Body of pancreas (tissue), 4 donors: ENCODE results near the gene OR2V1. TPM values are rescaled to one million over a fixed set of nuclear protein-coding genes. Genes with fewer than 3 reads are reported as not detected.
A peak's percentile ranks its signal among the peaks of the same experiment; 100 is the strongest.
"Not testable (repeated sequence)": the region's sequence is repeated elsewhere in the genome, so short reads cannot be mapped to it uniquely, and the experiment has no call there.

Experiments used
- ATAC-seq: fragments of 150-250 bp; one replicate; pipeline ENCODE4 v1.9.1; 2016
- DNase-seq, 4 donors: peaks; one replicate each; pipeline ENCODE4 v3.0.0-alpha.2; 2019
- H3K27ac ChIP-seq, 4 donors: fragments of 200-600 bp; sonication (generic); 1 replicate in 3 of 4; 2 replicates in 1 of 4; pipeline versions ENCODE4 v1.5.1 to v1.6.1; 2016 to 2019; ENCODE audit warnings: mild to moderate bottlenecking in 1 of 4, mixed read lengths in 1 of 4, moderate library complexity in 1 of 4
- H3K27me3 ChIP-seq, 2 donors: fragments of 200-600 bp; sonication (generic); one replicate each; pipeline ENCODE4 v1.6.0; 2016; ENCODE audit warnings: mild to moderate bottlenecking in 1 of 2
- H3K36me3 ChIP-seq, 2 donors: fragments of 200-600 bp; sonication (generic); replicated peaks in 1 of 2; 2 replicates each; pipeline ENCODE4 v1.5.1; 2016; ENCODE audit warnings: low read depth in 2 of 2; ENCODE audit not compliant: insufficient read depth in 1 of 2
- H3K4me1 ChIP-seq: fragments of 200-600 bp; sonication (generic); one replicate; pipeline ENCODE4 v1.6.0; 2016
- H3K4me3 ChIP-seq, 2 donors: fragments of 200-600 bp; sonication (generic); 1 replicate in 1 of 2; 2 replicates in 1 of 2; pipeline ENCODE4 v1.5.1; 2016 to 2019
- H3K9me3 ChIP-seq, 3 donors: fragments of 200-600 bp; sonication (generic); 1 replicate in 2 of 3; 2 replicates in 1 of 3; pipeline ENCODE4 v1.5.1; 2016
- CTCF ChIP-seq, 7 experiments: fragments of 450-650 bp in 4 of 7; fragments of 200-600 bp in 3 of 7; sonication (generic) in 3 of 7; IDR thresholded peaks; one replicate each; pipeline ENCODE4 v1.5.1; 2016 to 2019; ENCODE audit warnings: antibody characterized with exemption in 7 of 7
- POLR2A ChIP-seq, 3 donors: fragments of 450-650 bp; IDR thresholded peaks; one replicate each; pipeline ENCODE4 v1.6.1; 2016; ENCODE audit warnings: antibody characterized with exemption in 3 of 3, mild to moderate bottlenecking in 2 of 3
- WGBS, 2 donors: methylation state at CpG; one replicate each; pipeline ENCODE4 v1.1.5; 2017; 5-methylcytosine and 5-hydroxymethylcytosine counted together
- intact Hi-C: fragments of 100-400 bp; cut with DNase I; formaldehyde crosslinking; loops from one replicate; pipeline ENCODE4 v1.15.1; 2023
- total RNA-seq, 2 donors: library from RNA; depleted of rRNA; stranded (reverse); fragments of >200 nt; gene quantifications; one replicate each; pipeline ENCODE4 v1.1.0, GENCODE V29; 2016

The OR2V1 gene
- total RNA-seq, 2 donors from 2014 or later, result not detected

- Histone ChIP-seq H3K27ac (no peak overlapping the region), H3K4me1 (no peaks in the 10 kb centered on the region), H3K4me3 (no peak overlapping the region), H3K9me3 (no peaks in the 10 kb centered on the region), H3K27me3 (no peaks in the 10 kb centered on the region), H3K36me3 (no peaks in the 10 kb centered on the region)
- intact Hi-C loops, result no loop called here
- no peak for ATAC-seq
- DNase-seq, result no peak
- WGBS, 2 donors, result 68 to 69% methylated on average over 6 of the region's 6 CpGs
- TF ChIP-seq POLR2A (IDR thresholded peaks at IDR 0.05) (no peak), CTCF (IDR thresholded peaks at IDR 0.05) (no peak)
Observed at GRCh38 chr5:181134259-181134658, 3.3 kb upstream of the OR2V1 start.

- H3K4me3 ChIP-seq, result no peak overlapping the region
- 75 to 77% methylated on average over 10 of the region's 10 CpGs for WGBS, 2 donors
- ATAC-seq (no peak), DNase-seq (peak in 3 of 4 donors; percentile 20 to 43 (median 26))
- no peaks in the 10 kb centered on the region for H3K4me1 ChIP-seq
- H3K27me3 ChIP-seq, result no peaks in the 10 kb centered on the region
- no peaks in the 10 kb centered on the region for H3K9me3 ChIP-seq
- intact Hi-C loops, result no loop called here
- TF ChIP-seq CTCF (IDR thresholded peaks at IDR 0.05), result no peak
- no peaks in the 10 kb centered on the region for H3K36me3 ChIP-seq
- no peak overlapping the region for H3K27ac ChIP-seq
Observed at GRCh38 chr5:181133610-181134231, 2.8 kb upstream of the OR2V1 start.

- DNase-seq, result no peak
- intact Hi-C loops, result no loop called here
Observed at GRCh38 chr5:181133083-181133482, 2.1 kb upstream of the OR2V1 start.

GRCh38 chr5:181131514-181131913 lies 545 bp upstream of the OR2V1 start:
- H3K4me3 ChIP-seq, result no peak overlapping the region
- no peak for DNase-seq
- no peak overlapping the region for H3K27ac ChIP-seq
- no peak for ATAC-seq
- no peaks in the 10 kb centered on the region for H3K27me3 ChIP-seq
- H3K9me3 ChIP-seq, result no peaks in the 10 kb centered on the region
- 73 to 82% methylated on average over 11 of the region's 11 CpGs for WGBS, 2 donors
- H3K4me1 ChIP-seq, result no peaks in the 10 kb centered on the region
- intact Hi-C loops, result no loop called here
- TF ChIP-seq POLR2A (IDR thresholded peaks at IDR 0.05), result no peak
- TF ChIP-seq CTCF (IDR thresholded peaks at IDR 0.05), result no peak
- H3K36me3 ChIP-seq, result no peaks in the 10 kb centered on the region

More at GRCh38 chr5:181133083-181133482, 2.1 kb upstream of the OR2V1 start:
- 60 to 65% methylated on average over 3 of the region's 3 CpGs for WGBS, 2 donors
- Histone ChIP-seq H3K9me3 (no peaks in the 10 kb centered on the region), H3K4me3 (no peak overlapping the region), H3K36me3 (no peaks in the 10 kb centered on the region), H3K4me1 (no peaks in the 10 kb centered on the region), H3K27ac (no peak overlapping the region), H3K27me3 (no peaks in the 10 kb centered on the region)
- TF ChIP-seq POLR2A (IDR thresholded peaks at IDR 0.05), result no peak
- TF ChIP-seq CTCF (IDR thresholded peaks at IDR 0.05), result no peak
- no peak for ATAC-seq

GRCh38 chr5:181130081-181130480 lies 888 bp downstream of the OR2V1 start:
- H3K27ac ChIP-seq, H3K4me3 ChIP-seq, intact Hi-C loops, H3K36me3 ChIP-seq, ATAC-seq, H3K4me1 ChIP-seq, H3K9me3 ChIP-seq, H3K27me3 ChIP-seq, DNase-seq: not testable (repeated sequence)
- 43 to 65% methylated on average over 8 to 9 of the region's 9 CpGs for WGBS, 2 donors
